Measurements from ENCODE around the gene RAB40C.

The RAB40C gene

GRCh38 chr16:672371-672770, 82.5 kb downstream of the RAB40C start:
- DNase-seq = no peak

GRCh38 chr16:672851-673250, 83.0 kb downstream of the RAB40C start:
- no peak for DNase-seq

- no peak for DNase-seq
These were observed 83.6 kb downstream of the RAB40C start for GRCh38 chr16:673399-673991.

GRCh38 chr16:674214-674881, 84.5 kb downstream of the RAB40C start:
- DNase-seq = no peak

GRCh38 chr16:674968-675883, 85.4 kb downstream of the RAB40C start, which contains the start of gene RHBDL1:
Gene RHBDL1 (plus strand): TSS chr16:675671. CDS start chr16:675791, 120 bp downstream.
- no peak for DNase-seq

- no peak for DNase-seq
These were observed 86.2 kb downstream of the RAB40C start for GRCh38 chr16:675884-676564.

- DNase-seq = no peak
These were observed 86.7 kb downstream of the RAB40C start for GRCh38 chr16:676565-676902.

- no peak for DNase-seq
These were observed 87.0 kb downstream of the RAB40C start for GRCh38 chr16:676913-677312.

- no peak for DNase-seq
These were observed 87.7 kb downstream of the RAB40C start for GRCh38 chr16:677316-678190.

- no peak for DNase-seq
These were observed 88.5 kb downstream of the RAB40C start for GRCh38 chr16:678209-678857.

Measured in activated CD8-positive, alpha-beta memory T cell treated with anti-CD3 and anti-CD28 coated beads, Interleukin-2, amount 50 U/mL, for 48 hours (primary cell).